NCI-H1417 treated with DMSO at 0.1 percent for 48 hours (cell line): ENCODE measurements around the gene AP1S3.
"Not testable (repeated sequence)": the region's sequence is repeated elsewhere in the genome, so short reads cannot be mapped to it uniquely, and the experiment has no call there.

Experiments used
- DNase-seq: peaks from one replicate; lab custom pipeline; 2025; lab: John Stamatoyannopoulos, UW

Gene AP1S3

GRCh38 chr2:223800908-223801307 is 36.5 kb downstream of the AP1S3 start:
- DNase-seq, result no peak

GRCh38 chr2:223797811-223798721 is 39.3 kb downstream of the AP1S3 start:
- DNase-seq, result no peak

GRCh38 chr2:223797037-223797436 is 40.3 kb downstream of the AP1S3 start:
- DNase-seq, result no peak

GRCh38 chr2:223789423-223789822 is 48.0 kb downstream of the AP1S3 start:
- no peak for DNase-seq

GRCh38 chr2:223788826-223789225 is 48.6 kb downstream of the AP1S3 start:
- DNase-seq, result no peak

- not testable (repeated sequence) for DNase-seq
Measured at GRCh38 chr2:223788106-223788505, 49.3 kb downstream of the AP1S3 start.

- no peak for DNase-seq
Measured at GRCh38 chr2:223787358-223787757, 50.0 kb downstream of the AP1S3 start.

- no peak for DNase-seq
Measured at GRCh38 chr2:223786943-223787342, 50.4 kb downstream of the AP1S3 start.

GRCh38 chr2:223786236-223786635 is 51.1 kb downstream of the AP1S3 start:
- no peak for DNase-seq

- DNase-seq, result no peak
Measured at GRCh38 chr2:223784221-223784772, 53.1 kb downstream of the AP1S3 start.

- DNase-seq, result no peak
Measured at GRCh38 chr2:223782629-223783028, 54.8 kb downstream of the AP1S3 start.

- DNase-seq, result no peak
Measured at GRCh38 chr2:223781560-223781959, 55.8 kb downstream of the AP1S3 start.

- no peak for DNase-seq
Measured at GRCh38 chr2:223779877-223780276, 57.5 kb downstream of the AP1S3 start.

- DNase-seq, result no peak
Measured at GRCh38 chr2:223774193-223774592, 63.2 kb downstream of the AP1S3 start.

- no peak for DNase-seq
Measured at GRCh38 chr2:223772363-223772762, 65.0 kb downstream of the AP1S3 start.

- DNase-seq, result no peak
Measured at GRCh38 chr2:223771475-223771874, 65.9 kb downstream of the AP1S3 start.

- DNase-seq, result no peak
Measured at GRCh38 chr2:223768179-223768578, 69.2 kb downstream of the AP1S3 start.

- DNase-seq, result no peak
Measured at GRCh38 chr2:223767341-223767740, 70.0 kb downstream of the AP1S3 start.

- no peak for DNase-seq
Measured at GRCh38 chr2:223765221-223765785, 72.1 kb downstream of the AP1S3 start.

GRCh38 chr2:223764796-223765195 is 72.6 kb downstream of the AP1S3 start:
- no peak for DNase-seq

GRCh38 chr2:223762853-223763252 is 74.5 kb downstream of the AP1S3 start:
- no peak for DNase-seq

GRCh38 chr2:223761746-223762145 is 75.6 kb downstream of the AP1S3 start:
- not testable (repeated sequence) for DNase-seq

- no peak for DNase-seq
Measured at GRCh38 chr2:223760838-223761502, 76.4 kb downstream of the AP1S3 start.
